Skeletal muscle satellite cell (primary cell): ENCODE results near the gene NEK11.

Experiments
- H3K27me3 ChIP-seq: 2 replicates; pipeline ENCODE4 v1.7.0; 2013; ENCODE audit warnings: low read length; ENCODE audit not compliant: control insufficient read depth, insufficient read depth
- H3K36me3 ChIP-seq: 2 replicates; pipeline ENCODE4 v1.7.0; 2013; ENCODE audit warnings: mild to moderate bottlenecking, control low read depth, low read length; ENCODE audit not compliant: insufficient read depth
- H3K4me1 ChIP-seq: 2 replicates; pipeline ENCODE4 v1.7.0; 2013; ENCODE audit warnings: low read length; ENCODE audit not compliant: control insufficient read depth, insufficient read depth
- H3K4me2 ChIP-seq: 2 replicates; pipeline ENCODE4 v1.7.0; 2013; ENCODE audit warnings: mild to moderate bottlenecking, low read length
- H3K4me3 ChIP-seq: 2 replicates; pipeline ENCODE4 v1.7.0; 2013; ENCODE audit warnings: low read length
- H3K9ac ChIP-seq: 2 replicates; pipeline ENCODE4 v1.7.0; 2013; ENCODE audit warnings: mild to moderate bottlenecking, low read depth, low read length, moderate library complexity
- H3K9me3 ChIP-seq: replicated peaks from 2 replicates; pipeline ENCODE4 v1.7.0; 2013; ENCODE audit warnings: mild to moderate bottlenecking, control low read depth, low read length

NEK11 gene

DNA sequence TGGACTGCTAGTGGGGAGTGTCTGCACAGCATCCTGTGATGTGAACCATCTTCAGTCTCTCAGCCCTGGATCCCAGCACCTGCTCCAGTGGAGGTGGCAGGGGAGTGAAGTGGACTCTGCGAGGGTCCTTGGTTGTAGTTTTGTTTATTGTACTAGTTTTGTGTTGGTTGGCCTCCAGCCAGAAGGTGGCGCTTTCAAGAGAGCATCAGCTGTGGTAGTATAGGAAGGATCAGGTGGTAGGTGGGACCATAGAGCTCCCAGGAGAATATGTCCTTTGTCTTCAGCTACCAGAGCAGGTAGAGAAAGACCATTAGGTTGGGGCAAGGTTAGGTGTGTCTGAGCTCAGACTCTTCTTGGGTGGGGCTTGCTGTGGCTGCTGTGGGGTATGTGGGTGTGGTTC lies 20.9 kb downstream of the NEK11 start:
- Histone ChIP-seq H3K36me3 (no peaks in the 10 kb centered on the region), H3K27me3 (no peaks in the 10 kb centered on the region), H3K9me3 (no peaks in the 10 kb centered on the region), H3K4me1 (no peaks in the 10 kb centered on the region), H3K9ac (no peak overlapping the region), H3K4me2 (no peak overlapping the region), H3K4me3 (no peak overlapping the region)

DNA sequence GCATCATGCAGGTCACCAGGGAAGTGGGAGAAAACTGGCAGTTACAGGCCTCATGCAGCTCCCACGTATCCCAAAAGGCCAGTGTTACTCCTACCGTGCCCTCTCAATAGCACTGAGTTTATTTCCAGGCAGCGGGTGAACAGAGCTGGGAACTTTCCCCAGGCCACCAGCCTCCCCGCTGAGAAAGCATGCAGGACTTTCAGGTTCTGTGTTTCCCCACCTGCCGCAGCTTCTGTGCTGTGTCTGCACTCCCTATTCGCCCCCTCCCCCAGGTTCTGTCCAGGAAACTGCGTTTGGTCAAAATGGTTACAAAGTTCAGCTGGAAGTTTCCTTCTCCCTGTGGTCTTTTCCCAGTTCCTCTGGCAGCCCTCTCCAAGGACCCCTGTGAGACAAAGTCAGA lies 21.4 kb downstream of the NEK11 start:
- no peak overlapping the region for H3K4me2 ChIP-seq
- no peak overlapping the region for H3K4me3 ChIP-seq
- no peaks in the 10 kb centered on the region for H3K27me3 ChIP-seq
- H3K9me3 ChIP-seq = no peaks in the 10 kb centered on the region
- H3K36me3 ChIP-seq = no peaks in the 10 kb centered on the region
- H3K4me1 ChIP-seq = no peaks in the 10 kb centered on the region
- H3K9ac ChIP-seq = no peak overlapping the region

DNA sequence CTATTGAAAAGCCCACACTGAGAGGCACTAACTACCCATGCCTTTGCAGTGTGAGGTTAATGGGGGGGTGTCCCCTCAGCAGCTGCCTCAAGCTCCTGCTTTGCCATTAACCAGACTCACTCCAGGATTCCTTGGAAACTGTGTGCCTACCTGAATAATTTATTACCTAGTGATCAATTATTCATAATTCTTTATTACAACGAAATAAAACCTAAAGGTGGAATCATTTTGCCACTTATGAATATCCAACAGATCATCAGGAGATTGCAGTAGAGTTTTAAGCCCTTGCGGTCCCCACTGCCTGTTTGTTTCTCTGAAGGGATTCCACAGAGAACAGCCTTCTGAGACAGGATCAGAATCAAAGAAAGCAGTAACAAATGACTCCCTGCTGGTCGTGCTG lies 23.3 kb downstream of the NEK11 start:
- Histone ChIP-seq H3K9ac (no peak overlapping the region), H3K27me3 (no peaks in the 10 kb centered on the region), H3K4me2 (no peak overlapping the region), H3K4me3 (no peak overlapping the region), H3K36me3 (no peaks in the 10 kb centered on the region), H3K4me1 (no peaks in the 10 kb centered on the region), H3K9me3 (no peaks in the 10 kb centered on the region)

DNA sequence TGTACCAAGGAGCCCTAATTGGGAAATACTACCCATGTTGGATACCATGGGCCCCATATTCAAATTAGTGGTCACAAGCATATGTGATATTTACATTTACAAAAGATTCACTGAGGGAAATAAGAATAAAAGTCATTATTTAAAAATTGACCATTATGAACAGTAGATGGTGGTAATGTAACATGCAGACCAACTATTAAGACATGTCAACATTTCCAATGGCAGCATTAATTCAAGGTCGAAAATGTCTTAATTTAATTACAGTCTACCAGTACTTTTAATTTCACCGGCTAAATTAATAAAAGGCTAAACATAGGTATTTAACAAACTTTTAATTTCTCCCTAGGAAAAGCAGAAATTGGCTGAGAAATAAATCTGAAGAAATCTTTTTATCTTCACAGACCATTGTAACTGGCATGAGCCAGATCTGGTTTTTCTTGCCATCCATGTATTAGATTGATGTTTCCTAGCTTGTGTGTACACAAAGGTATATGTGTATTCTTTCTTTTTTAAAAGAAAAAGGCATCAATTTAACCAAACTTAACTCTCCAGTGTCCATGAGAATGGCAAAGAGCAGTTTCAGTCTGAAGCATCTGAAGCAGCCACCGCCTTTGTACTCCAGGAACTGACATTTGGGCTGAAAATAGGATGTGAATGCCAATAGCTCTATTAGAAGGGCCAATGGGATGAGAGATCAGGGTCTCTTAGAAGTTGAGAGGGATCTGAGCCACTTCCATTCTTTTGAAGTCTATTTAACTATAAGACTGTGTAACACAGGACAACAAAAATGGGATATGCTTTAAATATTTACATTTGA lies 26.6 kb downstream of the NEK11 start:
- no peak overlapping the region for H3K9ac ChIP-seq
- peaks cover 4% of the 10 kb centered on the region for H3K4me1 ChIP-seq
- H3K27me3 ChIP-seq = no peaks in the 10 kb centered on the region
- no peak overlapping the region for H3K4me3 ChIP-seq
- H3K9me3 ChIP-seq = no peaks in the 10 kb centered on the region
- H3K36me3 ChIP-seq = no peaks in the 10 kb centered on the region
- H3K4me2 ChIP-seq = no peak overlapping the region

DNA sequence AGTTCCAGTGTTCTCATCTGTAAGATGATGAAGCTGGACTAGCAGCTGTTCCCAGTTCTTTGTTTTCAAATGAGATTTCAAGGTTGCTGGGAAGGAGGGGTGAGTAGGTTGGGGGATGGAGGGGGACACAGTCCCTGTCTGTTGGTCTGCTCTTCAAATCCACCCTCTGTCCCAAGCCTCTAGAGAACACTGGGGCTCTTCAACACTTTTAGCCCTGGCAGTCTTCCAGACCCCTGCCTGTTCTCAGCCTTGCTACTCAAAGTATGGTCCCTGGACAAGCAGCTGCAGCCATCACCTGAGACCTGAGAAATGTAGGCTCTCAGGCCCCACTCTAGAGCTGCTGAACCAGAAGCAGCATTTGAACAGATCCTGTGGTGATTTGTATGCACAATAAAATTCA lies 41.3 kb downstream of the NEK11 start:
- Histone ChIP-seq H3K9me3 (no peaks in the 10 kb centered on the region), H3K4me2 (no peak overlapping the region), H3K9ac (no peak overlapping the region), H3K27me3 (no peaks in the 10 kb centered on the region), H3K4me3 (no peak overlapping the region), H3K4me1 (peaks cover 14% of the 10 kb centered on the region), H3K36me3 (no peaks in the 10 kb centered on the region)

DNA sequence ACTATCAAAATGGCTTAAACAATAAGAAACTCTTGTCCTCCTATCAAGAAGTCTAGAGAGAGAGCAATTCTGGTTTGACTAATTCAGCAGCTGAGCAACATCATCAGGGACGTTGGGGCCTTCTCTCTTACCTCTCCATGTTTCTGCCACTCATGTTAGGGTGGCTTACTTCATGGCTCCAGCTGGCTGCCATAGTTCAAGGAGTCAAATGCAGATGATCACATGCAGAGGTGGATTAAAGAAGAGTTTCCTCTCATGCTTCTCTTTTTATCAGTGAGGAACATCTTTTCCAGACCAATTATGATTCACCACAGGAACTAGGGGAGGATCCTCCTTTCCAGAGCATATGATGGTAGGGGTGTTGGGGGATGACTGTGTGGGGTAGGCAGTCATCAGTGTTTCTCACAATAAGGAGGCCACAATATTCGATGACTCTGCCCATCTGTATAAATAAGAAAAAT lies 45.5 kb downstream of the NEK11 start:
- Histone ChIP-seq H3K9me3 (no peaks in the 10 kb centered on the region), H3K4me2 (peak overlapping the region; percentile 10), H3K4me1 (peaks cover 17% of the 10 kb centered on the region), H3K4me3 (no peak overlapping the region), H3K27me3 (no peaks in the 10 kb centered on the region), H3K36me3 (no peaks in the 10 kb centered on the region), H3K9ac (no peak overlapping the region)

DNA sequence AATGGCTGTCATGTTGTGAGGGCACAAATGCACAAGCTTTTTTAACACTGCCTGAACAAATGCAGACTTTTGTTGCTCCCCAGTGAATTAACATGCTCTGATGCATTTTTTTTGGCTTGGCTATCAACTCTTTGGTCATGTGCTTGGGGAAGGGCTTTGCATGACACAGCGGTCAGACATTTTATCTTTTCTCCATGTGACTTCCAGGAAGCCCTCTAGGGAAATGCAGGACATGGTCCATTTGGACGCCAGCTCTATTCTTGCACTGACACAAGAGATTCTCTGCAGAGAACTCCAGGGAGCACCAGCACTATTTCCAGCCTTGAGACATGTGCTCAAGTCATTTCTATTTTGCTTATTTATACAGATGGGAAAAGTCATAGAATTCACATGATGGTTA lies 46.2 kb downstream of the NEK11 start:
- Histone ChIP-seq H3K36me3 (no peaks in the 10 kb centered on the region), H3K4me1 (peaks cover 17% of the 10 kb centered on the region), H3K27me3 (no peaks in the 10 kb centered on the region), H3K4me3 (no peak overlapping the region), H3K9ac (no peak overlapping the region), H3K4me2 (peak overlapping the region; percentile 10), H3K9me3 (no peaks in the 10 kb centered on the region)

DNA sequence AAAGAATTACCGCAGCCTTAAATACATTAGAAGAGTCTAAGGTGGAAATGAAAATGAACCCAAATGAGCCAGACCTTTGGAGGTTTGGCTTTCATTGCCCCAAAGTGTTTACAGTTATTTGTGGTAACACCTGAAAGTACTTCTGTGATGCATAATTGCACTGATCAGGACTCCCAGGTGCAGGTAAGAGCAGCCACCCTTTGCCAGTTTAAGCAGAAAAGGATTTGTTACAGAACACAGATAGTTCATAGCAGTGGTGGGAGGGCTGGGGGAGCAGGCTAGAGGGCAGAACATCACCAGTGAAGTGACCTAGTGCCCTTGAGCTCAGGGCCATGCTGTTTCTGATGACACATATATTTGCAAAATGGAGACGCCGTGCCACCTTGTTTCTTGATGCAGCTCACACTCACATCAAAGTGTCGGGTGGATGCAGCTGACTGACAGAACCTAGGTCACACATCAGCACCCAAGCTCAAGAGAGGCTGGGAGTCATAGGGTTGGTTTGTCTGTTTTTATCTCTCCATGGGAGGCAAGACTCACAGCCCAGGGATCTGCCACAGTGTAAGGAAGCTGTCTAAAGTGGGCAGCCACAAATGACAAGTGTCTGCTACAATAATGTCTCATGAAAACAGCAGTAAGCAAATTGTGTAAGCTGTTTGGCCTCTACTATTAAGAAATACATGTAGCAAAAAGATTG lies 49.1 kb downstream of the NEK11 start:
- H3K36me3 ChIP-seq = no peaks in the 10 kb centered on the region
- H3K9me3 ChIP-seq = no peaks in the 10 kb centered on the region
- no peaks in the 10 kb centered on the region for H3K27me3 ChIP-seq
- H3K4me1 ChIP-seq = peaks cover 17% of the 10 kb centered on the region
- no peak overlapping the region for H3K4me3 ChIP-seq
- H3K9ac ChIP-seq = no peak overlapping the region
- no peak overlapping the region for H3K4me2 ChIP-seq

DNA sequence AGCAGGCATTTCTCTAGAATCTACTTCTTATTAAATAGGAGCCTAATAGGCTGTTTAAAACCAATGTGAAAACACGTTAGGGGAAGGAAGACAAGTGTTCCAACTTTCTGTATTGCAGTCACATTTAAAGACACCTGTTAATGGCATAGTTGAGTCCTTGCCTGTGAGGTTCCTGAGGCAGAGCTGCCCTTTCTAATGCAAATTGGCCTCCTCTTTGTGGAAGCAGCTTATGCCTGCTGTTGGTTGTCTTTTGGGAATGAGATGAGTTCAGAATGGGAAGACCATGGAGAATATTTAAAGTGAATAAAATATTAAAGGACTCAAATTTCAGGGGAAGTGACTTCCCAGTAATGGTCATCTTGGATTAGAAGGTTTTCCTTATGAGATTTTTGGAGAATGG lies 51.2 kb downstream of the NEK11 start:
- no peak overlapping the region for H3K9ac ChIP-seq
- no peaks in the 10 kb centered on the region for H3K36me3 ChIP-seq
- H3K27me3 ChIP-seq = no peaks in the 10 kb centered on the region
- peaks cover 6% of the 10 kb centered on the region for H3K4me1 ChIP-seq
- no peaks in the 10 kb centered on the region for H3K9me3 ChIP-seq
- H3K4me3 ChIP-seq = no peak overlapping the region
- H3K4me2 ChIP-seq = no peak overlapping the region

DNA sequence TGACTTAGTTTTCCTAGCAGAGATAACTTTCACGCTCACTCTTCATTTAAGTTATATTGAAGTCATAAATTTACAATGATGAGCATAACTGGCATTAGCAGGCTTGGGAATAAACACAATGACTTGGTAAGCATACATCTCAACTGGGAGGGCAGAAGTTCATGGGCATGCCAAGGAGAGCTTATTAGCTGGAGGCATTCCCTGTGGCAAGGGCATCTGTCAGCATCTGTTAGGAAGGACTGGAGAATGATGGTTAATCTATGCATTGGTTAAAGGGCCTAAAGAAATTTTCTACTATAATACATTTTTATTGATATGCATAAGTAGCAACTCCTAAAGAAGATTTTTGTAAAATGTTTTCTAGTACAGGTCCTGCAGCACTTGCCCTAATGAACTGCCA lies 52.4 kb downstream of the NEK11 start:
- no peak overlapping the region for H3K9ac ChIP-seq
- peaks cover 11% of the 10 kb centered on the region for H3K4me1 ChIP-seq

DNA sequence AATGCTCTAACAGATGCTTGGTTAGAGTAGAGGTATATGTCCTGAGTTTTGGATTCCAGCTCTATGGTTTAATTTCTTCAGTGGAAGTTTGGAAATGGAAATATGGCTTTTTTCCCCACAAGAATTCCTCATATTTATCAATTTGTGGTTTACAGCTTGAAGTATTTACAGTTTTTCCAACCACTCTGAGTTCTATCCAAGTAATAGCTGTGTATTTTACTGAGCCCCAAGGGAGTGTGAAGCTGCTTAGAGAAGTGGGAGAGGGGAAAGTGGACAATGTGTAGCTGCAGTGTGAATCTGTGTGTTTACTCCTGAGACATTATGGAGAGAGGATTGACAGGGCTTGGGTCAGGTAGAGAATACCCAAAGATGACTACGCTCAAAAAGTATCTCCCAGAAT lies 54.5 kb downstream of the NEK11 start:
- H3K9me3 ChIP-seq = no peaks in the 10 kb centered on the region
- peaks cover 11% of the 10 kb centered on the region for H3K4me1 ChIP-seq
- H3K9ac ChIP-seq = no peak overlapping the region
- H3K36me3 ChIP-seq = no peaks in the 10 kb centered on the region
- H3K4me2 ChIP-seq = no peak overlapping the region
- H3K27me3 ChIP-seq = no peaks in the 10 kb centered on the region
- H3K4me3 ChIP-seq = no peak overlapping the region

More for the DNA sequence above, 52.4 kb downstream of the NEK11 start:
- Histone ChIP-seq H3K4me3 (no peak overlapping the region), H3K4me2 (no peak overlapping the region), H3K9me3 (no peaks in the 10 kb centered on the region), H3K36me3 (no peaks in the 10 kb centered on the region), H3K27me3 (no peaks in the 10 kb centered on the region)

DNA sequence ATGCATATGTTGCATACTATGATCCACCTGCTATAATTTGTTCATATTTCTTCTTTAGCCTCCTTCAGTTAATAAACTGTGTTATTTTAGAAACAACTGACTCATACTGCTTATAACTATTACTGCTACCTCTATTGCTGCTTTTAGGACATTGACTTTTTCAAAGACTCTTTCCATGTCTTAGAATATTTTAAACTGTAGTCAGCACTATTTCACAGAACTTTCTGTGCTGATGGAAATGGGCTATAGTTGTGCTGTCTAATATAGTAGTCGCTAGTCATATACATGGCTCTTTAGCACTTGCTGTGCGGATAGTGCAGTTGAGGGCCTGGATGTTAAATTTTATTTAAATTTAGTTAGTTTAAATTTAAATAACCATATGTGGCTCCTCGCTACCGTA lies 55.6 kb downstream of the NEK11 start:
- no peaks in the 10 kb centered on the region for H3K9me3 ChIP-seq
- no peak overlapping the region for H3K4me2 ChIP-seq
- no peaks in the 10 kb centered on the region for H3K36me3 ChIP-seq
- H3K27me3 ChIP-seq = no peaks in the 10 kb centered on the region
- H3K9ac ChIP-seq = no peak overlapping the region
- H3K4me1 ChIP-seq = peaks cover 11% of the 10 kb centered on the region
- no peak overlapping the region for H3K4me3 ChIP-seq
